Heart left ventricle (tissue), 13 donors: Measurements from ENCODE around the gene TRPV3.

Experiments used
- POLR2A ChIP-seq, 2 donors: fragments of 450-650 bp; IDR thresholded peaks; one replicate each; pipeline ENCODE4 v1.6.1; 2017; ENCODE audit warnings: antibody characterized with exemption in 2 of 2, mild to moderate bottlenecking in 2 of 2, moderate library complexity in 2 of 2
- TF ChIP-seq, protein P1 (sequence below), 12 donors: fragments of 200-600 bp; sonication (generic) in 4 of 12; IDR thresholded peaks; one replicate each; pipeline versions ENCODE4 v1.5.0 to v1.8.0; 2018 to 2022; ENCODE audit warnings: antibody characterized with exemption in 12 of 12, mild to moderate bottlenecking in 5 of 12
- donor health status: ischemic (EF 13 %, LVEDD 7.1; RV severe dilation, severe dysfunction).
- donor health status: DM: no; HTN: yes; CAD: no.
- donor health status: DM: no; HTN: no; CAD: no.
- donor health status: ischemic (EF 25% LVEDD 6.9; RV normal size, moderate dysfunction).
- donor health status: ischemic (EF 25% LVEDD 5.7; RV mildly dilated, moderate dysfunction).
- donor health status: ischemic (EF 35%, LVEDD 5.7; RV mildly dilated, moderate dysfunction).
- donor health status: nonischemic (EF 11% LVEDD 7.7; RV severe dilation, severe dysfunction).
- donor health status: DM: yes; HTN: yes; CAD: no.
- donor health status: PGD.
- donor health status: ischemic (EF 29% LVEDD 5.4; RV normal size, mild dysfunction).
- donor health status: nonischemic (EF 23%, LVEDD 6.1; RV moderate dilation, normal function).

DNA sequence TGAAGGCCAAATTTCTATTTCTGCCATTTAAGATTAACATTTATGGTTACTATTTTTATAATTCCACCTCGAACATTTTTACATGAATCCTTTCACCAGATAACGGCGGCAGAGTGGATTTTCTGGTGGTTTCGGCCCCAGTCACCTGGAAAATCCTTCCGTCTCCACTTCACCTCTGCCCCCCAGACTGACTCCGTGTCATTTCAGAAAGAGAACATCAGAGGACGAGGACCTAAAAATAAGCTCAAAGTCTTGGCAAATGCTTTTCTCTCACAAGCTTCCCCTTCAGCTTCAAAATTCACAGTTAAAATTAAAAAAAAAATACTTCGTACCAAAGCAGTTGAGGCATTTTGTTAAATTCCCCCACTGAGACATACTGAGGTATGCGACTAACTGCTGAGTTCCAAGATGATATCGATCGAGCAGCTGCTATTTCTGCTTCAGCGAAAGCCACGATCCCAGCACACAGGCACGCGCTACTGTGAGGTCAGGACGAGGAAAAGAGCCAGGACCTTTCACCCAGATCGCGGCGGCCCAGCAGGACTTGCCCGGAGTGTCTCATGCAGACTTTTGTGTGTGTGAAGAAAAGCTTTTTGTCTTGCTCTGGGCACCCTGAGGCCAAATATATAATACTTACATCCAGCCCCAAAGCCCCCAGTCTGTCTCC lies 45.0 kb downstream of the TRPV3 start:
- TF ChIP-seq, protein P1, sequence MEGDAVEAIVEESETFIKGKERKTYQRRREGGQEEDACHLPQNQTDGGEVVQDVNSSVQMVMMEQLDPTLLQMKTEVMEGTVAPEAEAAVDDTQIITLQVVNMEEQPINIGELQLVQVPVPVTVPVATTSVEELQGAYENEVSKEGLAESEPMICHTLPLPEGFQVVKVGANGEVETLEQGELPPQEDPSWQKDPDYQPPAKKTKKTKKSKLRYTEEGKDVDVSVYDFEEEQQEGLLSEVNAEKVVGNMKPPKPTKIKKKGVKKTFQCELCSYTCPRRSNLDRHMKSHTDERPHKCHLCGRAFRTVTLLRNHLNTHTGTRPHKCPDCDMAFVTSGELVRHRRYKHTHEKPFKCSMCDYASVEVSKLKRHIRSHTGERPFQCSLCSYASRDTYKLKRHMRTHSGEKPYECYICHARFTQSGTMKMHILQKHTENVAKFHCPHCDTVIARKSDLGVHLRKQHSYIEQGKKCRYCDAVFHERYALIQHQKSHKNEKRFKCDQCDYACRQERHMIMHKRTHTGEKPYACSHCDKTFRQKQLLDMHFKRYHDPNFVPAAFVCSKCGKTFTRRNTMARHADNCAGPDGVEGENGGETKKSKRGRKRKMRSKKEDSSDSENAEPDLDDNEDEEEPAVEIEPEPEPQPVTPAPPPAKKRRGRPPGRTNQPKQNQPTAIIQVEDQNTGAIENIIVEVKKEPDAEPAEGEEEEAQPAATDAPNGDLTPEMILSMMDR (IDR thresholded peaks at IDR 0.05), result no peak
- no peak for TF ChIP-seq POLR2A (IDR thresholded peaks at IDR 0.05)
